ENCODE measurements around the gene SLC7A8. TPM values are rescaled to one million over a fixed set of nuclear protein-coding genes. Genes with fewer than 3 reads are reported as not detected.
A peak's percentile ranks its signal among the peaks of the same experiment; 100 is the strongest.

SLC7A8 gene
- total RNA-seq, 1 experiment from 2014 or later, result 0.90 TPM

DNA sequence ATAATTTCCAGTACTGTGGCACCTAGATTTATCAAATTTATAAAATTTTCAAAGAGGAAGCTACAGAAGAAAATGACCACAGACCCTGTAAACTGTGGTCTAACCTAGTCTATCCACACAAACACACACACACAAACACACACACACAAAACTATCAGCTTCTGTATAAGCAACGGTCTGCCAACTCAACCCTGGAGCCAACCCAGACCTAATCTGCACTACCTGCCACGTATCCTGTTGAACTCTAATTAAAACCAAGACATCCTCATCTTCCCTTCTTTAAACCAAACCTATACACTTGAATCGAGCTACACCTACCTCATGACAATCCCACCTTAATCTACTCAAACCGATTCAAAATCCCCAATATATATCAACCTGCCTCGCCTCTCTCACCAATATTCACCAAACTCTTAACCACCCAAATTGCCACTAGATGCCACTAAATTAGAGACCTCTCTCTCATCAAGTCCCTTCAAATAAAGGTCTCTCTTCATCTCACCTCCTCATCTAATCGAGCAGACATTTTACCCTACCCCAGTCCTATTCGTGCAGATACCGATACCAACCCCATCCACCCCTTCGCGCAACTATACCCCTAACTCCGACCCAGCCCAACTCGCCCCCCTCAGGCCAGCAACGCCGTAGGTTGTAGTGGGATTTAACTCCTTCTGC is 89.3 kb downstream of the SLC7A8 start:
- peaks cover 37% of the 10 kb centered on the region for H3K36me3 ChIP-seq (ENCODE audit: control insufficient read depth, insufficient read depth, low read length)
- TF ChIP-seq TCF7L2 (IDR thresholded peaks at IDR 0.05; ENCODE audit: low read depth, low read length) (no peak), POLR2AphosphoS5 (IDR thresholded peaks at IDR 0.05; ENCODE audit: low read depth, low read length) (no peak), SIN3A (IDR thresholded peaks at IDR 0.05; ENCODE audit: borderline replicate concordance, insufficient read depth, low read depth, low read length) (no peak)
- TF ChIP-seq, protein P1, sequence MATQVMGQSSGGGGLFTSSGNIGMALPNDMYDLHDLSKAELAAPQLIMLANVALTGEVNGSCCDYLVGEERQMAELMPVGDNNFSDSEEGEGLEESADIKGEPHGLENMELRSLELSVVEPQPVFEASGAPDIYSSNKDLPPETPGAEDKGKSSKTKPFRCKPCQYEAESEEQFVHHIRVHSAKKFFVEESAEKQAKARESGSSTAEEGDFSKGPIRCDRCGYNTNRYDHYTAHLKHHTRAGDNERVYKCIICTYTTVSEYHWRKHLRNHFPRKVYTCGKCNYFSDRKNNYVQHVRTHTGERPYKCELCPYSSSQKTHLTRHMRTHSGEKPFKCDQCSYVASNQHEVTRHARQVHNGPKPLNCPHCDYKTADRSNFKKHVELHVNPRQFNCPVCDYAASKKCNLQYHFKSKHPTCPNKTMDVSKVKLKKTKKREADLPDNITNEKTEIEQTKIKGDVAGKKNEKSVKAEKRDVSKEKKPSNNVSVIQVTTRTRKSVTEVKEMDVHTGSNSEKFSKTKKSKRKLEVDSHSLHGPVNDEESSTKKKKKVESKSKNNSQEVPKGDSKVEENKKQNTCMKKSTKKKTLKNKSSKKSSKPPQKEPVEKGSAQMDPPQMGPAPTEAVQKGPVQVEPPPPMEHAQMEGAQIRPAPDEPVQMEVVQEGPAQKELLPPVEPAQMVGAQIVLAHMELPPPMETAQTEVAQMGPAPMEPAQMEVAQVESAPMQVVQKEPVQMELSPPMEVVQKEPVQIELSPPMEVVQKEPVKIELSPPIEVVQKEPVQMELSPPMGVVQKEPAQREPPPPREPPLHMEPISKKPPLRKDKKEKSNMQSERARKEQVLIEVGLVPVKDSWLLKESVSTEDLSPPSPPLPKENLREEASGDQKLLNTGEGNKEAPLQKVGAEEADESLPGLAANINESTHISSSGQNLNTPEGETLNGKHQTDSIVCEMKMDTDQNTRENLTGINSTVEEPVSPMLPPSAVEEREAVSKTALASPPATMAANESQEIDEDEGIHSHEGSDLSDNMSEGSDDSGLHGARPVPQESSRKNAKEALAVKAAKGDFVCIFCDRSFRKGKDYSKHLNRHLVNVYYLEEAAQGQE (IDR thresholded peaks at IDR 0.05; ENCODE audit: insufficient read depth in 1 of 2, low read depth in 2 of 2, low read length in 1 of 2), result no peak
- TF ChIP-seq, protein P2, sequence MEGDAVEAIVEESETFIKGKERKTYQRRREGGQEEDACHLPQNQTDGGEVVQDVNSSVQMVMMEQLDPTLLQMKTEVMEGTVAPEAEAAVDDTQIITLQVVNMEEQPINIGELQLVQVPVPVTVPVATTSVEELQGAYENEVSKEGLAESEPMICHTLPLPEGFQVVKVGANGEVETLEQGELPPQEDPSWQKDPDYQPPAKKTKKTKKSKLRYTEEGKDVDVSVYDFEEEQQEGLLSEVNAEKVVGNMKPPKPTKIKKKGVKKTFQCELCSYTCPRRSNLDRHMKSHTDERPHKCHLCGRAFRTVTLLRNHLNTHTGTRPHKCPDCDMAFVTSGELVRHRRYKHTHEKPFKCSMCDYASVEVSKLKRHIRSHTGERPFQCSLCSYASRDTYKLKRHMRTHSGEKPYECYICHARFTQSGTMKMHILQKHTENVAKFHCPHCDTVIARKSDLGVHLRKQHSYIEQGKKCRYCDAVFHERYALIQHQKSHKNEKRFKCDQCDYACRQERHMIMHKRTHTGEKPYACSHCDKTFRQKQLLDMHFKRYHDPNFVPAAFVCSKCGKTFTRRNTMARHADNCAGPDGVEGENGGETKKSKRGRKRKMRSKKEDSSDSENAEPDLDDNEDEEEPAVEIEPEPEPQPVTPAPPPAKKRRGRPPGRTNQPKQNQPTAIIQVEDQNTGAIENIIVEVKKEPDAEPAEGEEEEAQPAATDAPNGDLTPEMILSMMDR (IDR thresholded peaks at IDR 0.05), result no peak
- H3K4me1 ChIP-seq (ENCODE audit: control insufficient read depth, insufficient read depth, low read length), result peaks cover 16% of the 10 kb centered on the region
- ATAC-seq, result no peak
- POLR2A ChIA-PET, result interaction anchor here (0.6 to 1.6 kb wide), 2 partner anchors 25 to 167 kb away, joined by 6 read pairs; no protein-coding TSS in a partner anchor
- no peaks in the 10 kb centered on the region for H3K27me3 ChIP-seq (ENCODE audit: control insufficient read depth, insufficient read depth, low read length)
- intact Hi-C loops (cut with micrococcal nuclease; ENCODE audit: unreplicated experiment) (no loop called here), in situ Hi-C loops (cut with HindIII; ENCODE audit: low pct_unique_long_range_greater_than_20kb, low sequenced_read_pairs) (no loop called here)
- no peak for DNase-seq (ENCODE audit: low read depth, low spot score)
- CTCF ChIA-PET, result interaction anchor here (0.6 to 2.8 kb wide), 6 partner anchors 17 to 385 kb away, joined by 4 to 28 read pairs (median 4); no protein-coding TSS in a partner anchor
- H3K9me3 ChIP-seq (ENCODE audit: control insufficient read depth, insufficient read depth, low read depth, low read length), result no peaks in the 10 kb centered on the region
- H3K27ac ChIP-seq (ENCODE audit: low read length), result peak overlapping the region; percentile 96
- BruUV-seq (replicated peaks), result no TSS peak
- H3K4me3 ChIP-seq (ENCODE audit: low read depth in 2 of 2, low read length in 2 of 2), result peak overlapping the region; percentile 88 to 90

DNA sequence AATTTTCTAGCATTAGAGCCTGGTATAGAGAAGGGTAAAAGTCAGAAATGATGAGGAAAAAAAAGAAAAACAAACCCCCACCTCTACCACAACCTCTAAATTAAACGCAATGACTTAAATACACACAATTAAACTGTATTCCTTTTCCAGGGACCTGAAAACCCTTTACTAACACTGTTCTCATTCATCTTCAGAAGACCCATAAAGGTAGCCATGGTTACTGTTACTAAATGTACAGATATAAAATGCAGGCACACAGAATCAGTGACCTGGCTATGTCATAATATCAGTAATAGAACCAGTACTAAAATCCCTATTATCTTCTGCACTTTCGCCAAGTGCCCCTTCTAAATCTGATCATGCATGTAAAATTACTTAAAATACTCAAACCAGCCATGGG is 89.9 kb downstream of the SLC7A8 start:
- no peak for TF ChIP-seq TCF7L2 (IDR thresholded peaks at IDR 0.05; ENCODE audit: low read depth, low read length)
- peaks cover 39% of the 10 kb centered on the region for H3K36me3 ChIP-seq (ENCODE audit: control insufficient read depth, insufficient read depth, low read length)
- POLR2A ChIA-PET, result no interaction called here
- DNase-seq (ENCODE audit: low read depth, low spot score) (no peak), ATAC-seq (no peak)
- peaks cover 16% of the 10 kb centered on the region for H3K4me1 ChIP-seq (ENCODE audit: control insufficient read depth, insufficient read depth, low read length)
- in situ Hi-C loops (cut with HindIII; ENCODE audit: low pct_unique_long_range_greater_than_20kb, low sequenced_read_pairs), result no loop called here
- H3K4me3 ChIP-seq (ENCODE audit: low read depth in 2 of 2, low read length in 2 of 2), result peak overlapping the region; percentile 88 to 90
- H3K27me3 ChIP-seq (ENCODE audit: control insufficient read depth, insufficient read depth, low read length), result no peaks in the 10 kb centered on the region
- intact Hi-C loops (cut with micrococcal nuclease; ENCODE audit: unreplicated experiment), result no loop called here
- no TSS peak for BruUV-seq (replicated peaks)
- CTCF ChIA-PET, result interaction anchor here (2.8 kb wide), 1 partner anchor 25 kb away, joined by 28 read pairs; no protein-coding TSS in a partner anchor
- no peaks in the 10 kb centered on the region for H3K9me3 ChIP-seq (ENCODE audit: control insufficient read depth, insufficient read depth, low read depth, low read length)
- peak overlapping the region; percentile 96 for H3K27ac ChIP-seq (ENCODE audit: low read length)

DNA sequence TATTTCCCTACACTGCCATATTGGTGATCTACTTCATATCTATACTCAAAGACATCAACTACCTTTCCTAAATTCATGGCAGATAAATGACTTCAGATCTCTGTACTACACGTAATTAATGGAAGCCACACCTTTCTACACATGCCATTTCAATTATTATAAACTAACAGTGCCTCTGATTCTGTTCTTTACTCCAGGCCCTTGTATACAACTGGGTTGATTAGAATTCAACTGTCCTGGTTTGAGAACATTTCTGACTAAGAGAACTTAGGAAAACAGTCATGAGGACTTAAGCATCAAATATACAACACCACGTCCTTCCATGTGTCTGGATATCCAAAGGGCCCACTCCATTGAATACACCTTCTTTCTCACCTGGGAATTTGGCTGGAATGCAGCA is 90.4 kb downstream of the SLC7A8 start:
- ChIA-PET POLR2A (no interaction called here), CTCF (no interaction called here)
- peak overlapping the region in 1 of 2 experiments; percentile 90; a peak in 1 of 4 replicates for H3K4me3 ChIP-seq (ENCODE audit: low read depth in 2 of 2, low read length in 2 of 2)
- no peak for DNase-seq (ENCODE audit: low read depth, low spot score)
- no peaks in the 10 kb centered on the region for H3K27me3 ChIP-seq (ENCODE audit: control insufficient read depth, insufficient read depth, low read length)
- in situ Hi-C loops (cut with HindIII; ENCODE audit: low pct_unique_long_range_greater_than_20kb, low sequenced_read_pairs), result no loop called here
- H3K36me3 ChIP-seq (ENCODE audit: control insufficient read depth, insufficient read depth, low read length), result peaks cover 43% of the 10 kb centered on the region
- no peak for ATAC-seq
- H3K4me1 ChIP-seq (ENCODE audit: control insufficient read depth, insufficient read depth, low read length), result peaks cover 16% of the 10 kb centered on the region
- H3K9me3 ChIP-seq (ENCODE audit: control insufficient read depth, insufficient read depth, low read depth, low read length), result no peaks in the 10 kb centered on the region
- TF ChIP-seq TCF7L2 (IDR thresholded peaks at IDR 0.05; ENCODE audit: low read depth, low read length) (no peak), SIN3A (IDR thresholded peaks at IDR 0.05; ENCODE audit: borderline replicate concordance, insufficient read depth, low read depth, low read length) (no peak), POLR2AphosphoS5 (IDR thresholded peaks at IDR 0.05; ENCODE audit: low read depth, low read length) (no peak)
- TF ChIP-seq, protein P1 (IDR thresholded peaks at IDR 0.05; ENCODE audit: insufficient read depth in 1 of 2, low read depth in 2 of 2, low read length in 1 of 2), result no peak
- TF ChIP-seq, protein P2 (IDR thresholded peaks at IDR 0.05), result no peak
- no peak overlapping the region for H3K27ac ChIP-seq (ENCODE audit: low read length)
- intact Hi-C loops (cut with micrococcal nuclease; ENCODE audit: unreplicated experiment), result no loop called here
- no TSS peak for BruUV-seq (replicated peaks)
